GM12872 (cell line): ENCODE measurements around the gene PPM1G.

Experiments
- CTCF ChIP-seq: IDR thresholded peaks from 3 replicates; pipeline ENCODE4 v1.5.1; 2011; ENCODE audit warnings: low read depth, mild to moderate bottlenecking, low read length, moderate library complexity; ENCODE audit not compliant: insufficient read depth

Gene PPM1G

DNA sequence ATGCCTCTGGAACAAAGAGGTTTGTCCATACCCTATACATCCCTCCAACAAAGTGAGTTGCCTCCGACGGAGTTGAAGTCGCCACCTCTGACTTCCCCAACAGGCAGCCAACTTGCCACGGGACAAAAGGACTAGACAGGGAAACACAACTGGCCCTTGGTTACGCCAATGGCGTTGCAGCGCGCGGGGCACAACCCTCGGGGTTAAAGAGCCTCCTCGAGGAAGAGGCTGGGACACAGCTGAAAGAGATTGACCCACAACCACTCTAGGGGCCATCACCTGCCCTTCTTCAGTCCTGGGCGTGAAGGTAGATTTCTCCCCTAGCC lies 53.4 kb downstream of the PPM1G start:
- TF ChIP-seq CTCF: no peak

DNA sequence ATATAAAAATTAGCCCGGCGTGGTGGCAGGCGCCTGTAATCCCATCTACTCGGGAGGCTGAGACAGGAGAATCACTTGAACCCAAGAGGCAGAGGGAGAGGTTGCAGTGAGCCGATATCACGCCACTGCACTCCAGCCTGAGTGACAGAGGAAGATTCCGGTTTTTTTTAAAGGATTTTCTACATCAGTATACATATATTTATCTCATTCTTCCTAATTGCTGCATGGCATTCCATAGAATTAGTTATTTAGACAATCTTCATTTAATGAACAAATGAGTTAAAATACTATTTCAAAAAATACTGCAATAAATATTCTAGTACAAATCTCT lies 54.8 kb downstream of the PPM1G start:
- TF ChIP-seq CTCF: no peak

DNA sequence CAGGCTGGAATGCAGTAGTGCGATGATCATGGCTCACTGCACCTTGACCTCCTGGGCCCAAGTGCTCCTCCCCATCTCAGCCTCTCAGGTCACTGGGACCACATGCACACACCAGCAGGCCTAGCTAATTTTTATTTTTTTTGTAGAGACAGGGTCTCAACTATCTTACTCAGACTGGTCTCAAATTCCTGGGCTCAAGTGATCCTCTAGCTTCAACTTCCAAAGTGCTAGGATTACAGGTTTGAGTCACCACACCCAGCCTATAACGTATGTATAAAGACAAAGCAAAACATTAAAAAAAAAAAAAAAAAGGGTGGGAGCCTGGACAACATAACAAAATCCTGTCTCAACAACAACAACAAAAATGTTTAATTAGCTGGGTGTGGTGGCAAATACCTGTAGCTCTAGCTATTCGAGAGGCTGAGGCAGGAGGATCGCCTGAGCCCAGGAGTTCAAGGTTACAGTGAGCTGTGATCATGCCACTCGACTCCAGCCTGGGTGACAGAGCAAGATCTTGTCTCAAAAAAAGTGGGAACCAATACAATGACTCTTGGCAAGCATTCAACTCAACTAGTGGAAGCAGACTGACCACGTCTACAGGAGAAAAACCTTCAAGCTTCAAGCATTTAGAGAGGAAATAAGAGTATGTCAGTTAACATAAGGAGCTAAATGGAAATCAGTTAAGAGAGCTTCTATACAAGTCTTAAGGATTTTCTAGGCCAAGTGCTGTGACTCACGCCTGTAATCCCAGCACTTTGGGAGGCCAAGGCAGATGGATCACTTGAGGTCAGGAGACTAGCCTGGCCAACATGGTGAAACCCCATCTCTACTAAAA lies 55.4 kb downstream of the PPM1G start:
- no peak for TF ChIP-seq CTCF

GRCh38 chr2:27351802-27352598 lies 57.4 kb downstream of the PPM1G start:
- no peak for TF ChIP-seq CTCF

- no peak for TF ChIP-seq CTCF
These were observed 59.2 kb downstream of the PPM1G start for GRCh38 chr2:27350106-27350693.

DNA sequence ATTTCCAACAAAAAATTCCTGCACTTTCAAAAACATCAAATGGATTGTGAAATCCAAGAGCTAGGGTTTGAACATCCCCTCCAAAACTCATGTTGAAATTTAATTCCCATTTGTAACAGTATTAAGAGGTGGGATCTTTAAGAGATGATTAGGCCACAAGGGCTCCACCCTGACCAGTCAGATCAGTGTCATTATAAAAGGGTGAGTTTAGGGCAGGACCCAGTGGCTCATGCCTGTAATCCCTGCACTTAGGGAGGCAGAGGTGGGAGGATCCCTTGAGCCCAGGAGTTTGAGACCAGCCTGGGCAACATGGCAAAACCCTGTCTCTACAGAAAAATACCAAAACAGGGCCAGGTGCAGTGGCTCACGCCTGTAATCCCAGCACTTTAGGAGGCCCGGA lies 61.8 kb downstream of the PPM1G start:
- no peak for TF ChIP-seq CTCF

DNA sequence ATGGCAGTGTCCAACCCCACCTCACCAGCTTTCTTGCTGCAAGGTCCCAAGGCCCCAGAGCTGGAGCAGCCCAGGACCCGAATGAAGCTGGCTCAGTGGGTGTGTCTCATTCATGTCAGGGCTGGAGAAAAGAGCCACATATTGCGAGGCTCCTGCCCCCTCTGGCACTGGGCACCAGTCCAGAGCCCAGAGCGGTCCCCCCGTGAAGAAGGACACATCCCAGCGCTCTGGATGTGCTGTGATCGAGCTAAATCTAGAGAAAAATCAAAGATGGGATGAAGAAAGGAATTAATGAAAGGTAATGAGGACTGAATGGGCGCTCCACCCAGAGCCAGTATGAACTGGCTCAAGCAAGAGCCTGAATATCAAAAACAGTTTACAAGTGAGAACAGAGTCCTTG lies 73.2 kb downstream of the PPM1G start:
- no peak for TF ChIP-seq CTCF
